Osteoblast (primary cell): ENCODE data around the gene CASZ1. TPM values are rescaled to one million over a fixed set of nuclear protein-coding genes. Genes with fewer than 3 reads are reported as not detected.

ENCODE experiments used
- DNase-seq: peaks from one replicate; pipeline ENCODE4 v3.0.0; 2011; ENCODE audit warnings: low spot score, mixed read lengths; ENCODE audit not compliant: insufficient read length; ENCODE audit errors: missing footprints
- H2AFZ ChIP-seq: 2 replicates; pipeline ENCODE4 v1.6.0; 2011; ENCODE audit warnings: mild to moderate bottlenecking, low read length
- H3K27ac ChIP-seq: 2 replicates; pipeline ENCODE4 v1.5.1; 2011; ENCODE audit warnings: mild to moderate bottlenecking, low read depth, low read length, moderate library complexity
- H3K27me3 ChIP-seq: 2 replicates; pipeline ENCODE4 v1.6.0; 2012; ENCODE audit warnings: mild to moderate bottlenecking, control low read depth, inconsistent platforms, low read length, moderate library complexity; ENCODE audit not compliant: insufficient read depth
- H3K36me3 ChIP-seq: 2 replicates; pipeline ENCODE4 v1.5.1; 2011; ENCODE audit warnings: mild to moderate bottlenecking, low read length, control low read depth, moderate library complexity; ENCODE audit not compliant: insufficient read depth
- H3K4me1 ChIP-seq: 2 replicates; pipeline ENCODE4 v1.5.1; 2011; ENCODE audit warnings: mild to moderate bottlenecking, low read length, control low read depth, moderate library complexity; ENCODE audit not compliant: insufficient read depth
- H3K4me2 ChIP-seq: 2 replicates; pipeline ENCODE4 v1.6.0; 2011; ENCODE audit warnings: mild to moderate bottlenecking, low read length; ENCODE audit not compliant: insufficient read depth
- H3K4me3 ChIP-seq: fragments of 200-600 bp; sonication (generic); 3 replicates; pipeline ENCODE4 v1.5.1; 2012; ENCODE audit warnings: mild to moderate bottlenecking, low read length, inconsistent platforms; ENCODE audit not compliant: insufficient read depth
- H3K79me2 ChIP-seq: 2 replicates; pipeline ENCODE4 v1.6.0; 2012; ENCODE audit warnings: mild to moderate bottlenecking, low read length, control low read depth, inconsistent platforms; ENCODE audit not compliant: insufficient read depth
- H3K9me3 ChIP-seq: 2 replicates; pipeline ENCODE4 v1.5.1; 2011; ENCODE audit warnings: low read depth, low read length, control low read depth
- H4K20me1 ChIP-seq: 2 replicates; pipeline ENCODE4 v1.6.0; 2012; ENCODE audit warnings: mild to moderate bottlenecking, low read length, control low read depth; ENCODE audit not compliant: insufficient read depth
- total RNA-seq: library from RNA; depleted of rRNA; stranded (reverse); fragments of >200 nt; gene quantifications from 2 replicates; pipeline ENCODE4 v1.2.3, GENCODE V29; 2012
- TF ChIP-seq, protein P1 (sequence below): IDR thresholded peaks from 2 replicates; pipeline ENCODE4 v1.5.1; 2011; ENCODE audit warnings: mild to moderate bottlenecking, low read depth, low read length, moderate library complexity; ENCODE audit errors: extremely low read depth

The CASZ1 gene
- total RNA-seq, 1 donor, result 0.36 TPM

DNA sequence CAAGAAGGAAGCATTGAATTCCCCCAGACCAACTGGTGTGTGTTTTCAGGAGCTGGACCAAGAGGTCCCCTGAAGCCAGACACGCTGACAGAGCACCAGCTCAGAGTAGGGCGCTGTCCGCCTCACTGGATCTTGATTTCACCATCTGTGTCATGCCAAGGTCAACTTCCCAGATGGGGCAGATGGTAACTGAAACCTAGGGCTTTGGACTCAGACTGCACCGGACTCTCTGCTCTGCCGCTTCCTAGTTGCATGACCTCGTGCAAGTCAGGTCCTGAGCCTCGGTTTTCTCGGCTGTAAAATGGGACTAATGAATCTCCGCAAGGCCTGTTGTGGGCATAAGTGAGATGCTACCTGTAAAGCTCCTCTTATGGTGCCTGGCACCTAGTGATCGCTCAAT lies 17.9 kb upstream of the CASZ1 start:
- Histone ChIP-seq H3K4me1 (no peaks in the 10 kb centered on the region), H4K20me1 (no peaks in the 10 kb centered on the region), H3K27me3 (peaks cover 49% of the 10 kb centered on the region), H3K9me3 (no peaks in the 10 kb centered on the region), H3K4me3 (no peak overlapping the region), H3K4me2 (no peak overlapping the region), H3K79me2 (no peaks in the 10 kb centered on the region), H3K36me3 (no peaks in the 10 kb centered on the region), H2AFZ (no peak overlapping the region), H3K27ac (no peak overlapping the region)
- no peak for DNase-seq
- TF ChIP-seq, protein P1, sequence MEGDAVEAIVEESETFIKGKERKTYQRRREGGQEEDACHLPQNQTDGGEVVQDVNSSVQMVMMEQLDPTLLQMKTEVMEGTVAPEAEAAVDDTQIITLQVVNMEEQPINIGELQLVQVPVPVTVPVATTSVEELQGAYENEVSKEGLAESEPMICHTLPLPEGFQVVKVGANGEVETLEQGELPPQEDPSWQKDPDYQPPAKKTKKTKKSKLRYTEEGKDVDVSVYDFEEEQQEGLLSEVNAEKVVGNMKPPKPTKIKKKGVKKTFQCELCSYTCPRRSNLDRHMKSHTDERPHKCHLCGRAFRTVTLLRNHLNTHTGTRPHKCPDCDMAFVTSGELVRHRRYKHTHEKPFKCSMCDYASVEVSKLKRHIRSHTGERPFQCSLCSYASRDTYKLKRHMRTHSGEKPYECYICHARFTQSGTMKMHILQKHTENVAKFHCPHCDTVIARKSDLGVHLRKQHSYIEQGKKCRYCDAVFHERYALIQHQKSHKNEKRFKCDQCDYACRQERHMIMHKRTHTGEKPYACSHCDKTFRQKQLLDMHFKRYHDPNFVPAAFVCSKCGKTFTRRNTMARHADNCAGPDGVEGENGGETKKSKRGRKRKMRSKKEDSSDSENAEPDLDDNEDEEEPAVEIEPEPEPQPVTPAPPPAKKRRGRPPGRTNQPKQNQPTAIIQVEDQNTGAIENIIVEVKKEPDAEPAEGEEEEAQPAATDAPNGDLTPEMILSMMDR, result no peak

DNA sequence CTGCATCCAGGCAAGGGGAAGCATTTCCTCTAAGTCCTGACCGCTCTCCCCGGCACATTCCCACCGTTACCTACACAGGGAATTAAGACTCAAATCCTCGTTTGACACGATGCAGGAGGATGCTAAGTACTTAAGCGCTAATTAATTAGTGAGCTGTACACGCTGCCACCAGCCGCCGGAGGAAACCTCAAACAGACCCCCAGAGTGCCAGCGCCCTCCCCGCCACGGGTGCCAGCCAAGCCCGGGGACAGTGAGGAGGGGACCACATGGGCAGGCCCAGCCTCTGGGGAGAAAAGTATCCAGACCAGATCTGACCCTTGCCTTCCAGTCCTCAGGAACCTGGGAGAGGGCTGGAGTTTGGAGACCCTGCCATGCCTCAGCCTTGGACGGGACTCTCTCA lies 17.4 kb upstream of the CASZ1 start:
- Histone ChIP-seq H3K79me2 (no peaks in the 10 kb centered on the region), H4K20me1 (no peaks in the 10 kb centered on the region), H3K4me3 (no peak overlapping the region), H2AFZ (no peak overlapping the region), H3K4me1 (no peaks in the 10 kb centered on the region), H3K4me2 (no peak overlapping the region), H3K36me3 (no peaks in the 10 kb centered on the region), H3K27me3 (peaks cover 50% of the 10 kb centered on the region), H3K9me3 (no peaks in the 10 kb centered on the region), H3K27ac (no peak overlapping the region)
- peak; percentile 27 for DNase-seq
- TF ChIP-seq, protein P1, result no peak

DNA sequence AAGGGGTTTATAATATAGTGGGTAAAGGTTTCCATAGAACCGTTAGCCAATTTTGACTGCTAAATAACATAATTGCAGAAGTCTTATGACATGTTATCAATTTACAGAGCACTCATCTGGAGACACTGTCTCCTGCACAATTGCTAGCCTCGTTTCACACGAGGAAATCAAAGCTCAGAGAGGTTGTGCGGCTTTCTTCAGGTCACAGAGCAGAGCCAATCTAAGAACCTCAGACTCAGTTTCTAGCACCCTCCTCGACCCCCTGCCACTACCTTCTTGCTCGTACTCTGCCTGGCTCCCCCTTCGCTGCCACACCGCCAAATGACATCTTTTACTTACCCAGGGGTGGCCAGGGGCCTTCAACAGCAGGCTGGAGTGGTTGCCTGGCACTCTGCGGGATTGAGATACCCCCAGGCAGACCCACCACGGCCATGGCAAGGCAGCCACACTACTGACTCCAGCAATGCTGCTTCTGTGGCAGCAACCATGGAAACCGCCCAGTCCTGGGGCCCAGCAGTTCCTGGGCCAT lies 16.0 kb upstream of the CASZ1 start:
- Histone ChIP-seq H3K4me3 (no peak overlapping the region), H3K36me3 (no peaks in the 10 kb centered on the region), H2AFZ (no peak overlapping the region), H3K27ac (no peak overlapping the region), H3K79me2 (no peaks in the 10 kb centered on the region), H4K20me1 (no peaks in the 10 kb centered on the region), H3K9me3 (no peaks in the 10 kb centered on the region), H3K27me3 (peaks cover 61% of the 10 kb centered on the region), H3K4me2 (no peak overlapping the region), H3K4me1 (no peaks in the 10 kb centered on the region)
- TF ChIP-seq, protein P1, result no peak
- DNase-seq, result no peak

DNA sequence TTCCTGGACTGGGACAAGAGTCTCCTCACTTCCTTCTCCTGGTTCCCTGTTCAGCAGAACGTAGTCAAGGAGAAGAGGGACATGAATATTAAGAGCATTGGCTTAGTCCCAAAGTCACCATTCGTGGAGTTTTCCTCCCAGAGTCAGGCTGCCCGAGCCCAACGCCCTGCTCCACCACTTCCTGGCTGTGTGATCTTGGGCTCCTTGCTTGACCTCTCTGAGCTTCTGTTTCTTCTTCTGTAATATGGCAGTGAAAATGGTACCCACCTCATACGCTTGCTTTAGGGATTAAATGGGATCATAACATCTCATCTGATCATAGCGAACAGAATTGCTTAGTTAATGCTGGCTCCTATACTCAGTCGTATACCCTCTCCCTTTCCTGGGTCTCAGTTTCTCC lies 12.0 kb upstream of the CASZ1 start:
- Histone ChIP-seq H3K27me3 (peaks cover 80% of the 10 kb centered on the region), H3K4me2 (no peak overlapping the region)

More for the DNA sequence above, 12.0 kb upstream of the CASZ1 start:
- no peaks in the 10 kb centered on the region for H4K20me1 ChIP-seq
- H3K27ac ChIP-seq, result no peak overlapping the region
- no peaks in the 10 kb centered on the region for H3K9me3 ChIP-seq
- peak; percentile 77 for DNase-seq
- no peak overlapping the region for H2AFZ ChIP-seq
- H3K4me1 ChIP-seq, result no peaks in the 10 kb centered on the region
- H3K4me3 ChIP-seq, result no peak overlapping the region
- H3K36me3 ChIP-seq, result no peaks in the 10 kb centered on the region
- TF ChIP-seq, protein P1, result no peak
- no peaks in the 10 kb centered on the region for H3K79me2 ChIP-seq
